ENCODE measurements around the gene TADA2B.

DNA sequence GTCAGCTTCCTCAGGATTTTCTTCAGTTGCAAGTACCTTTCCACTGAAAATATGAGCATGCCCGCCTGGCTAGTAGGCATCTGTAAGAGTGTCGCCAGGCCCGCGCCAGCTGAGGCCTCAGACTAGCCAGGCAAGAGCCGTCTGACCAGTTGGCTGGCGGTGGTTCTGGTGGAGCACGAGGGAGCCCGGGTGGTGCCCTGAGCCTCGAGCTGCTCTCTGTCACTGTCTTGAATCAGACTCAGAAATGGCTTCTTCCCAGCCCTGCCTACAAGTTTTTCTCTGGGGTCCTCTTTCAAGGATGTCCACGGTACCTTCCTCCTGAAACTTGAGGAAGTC, 12.8 kb downstream of the TADA2B start:
- TF ChIP-seq, protein P1, sequence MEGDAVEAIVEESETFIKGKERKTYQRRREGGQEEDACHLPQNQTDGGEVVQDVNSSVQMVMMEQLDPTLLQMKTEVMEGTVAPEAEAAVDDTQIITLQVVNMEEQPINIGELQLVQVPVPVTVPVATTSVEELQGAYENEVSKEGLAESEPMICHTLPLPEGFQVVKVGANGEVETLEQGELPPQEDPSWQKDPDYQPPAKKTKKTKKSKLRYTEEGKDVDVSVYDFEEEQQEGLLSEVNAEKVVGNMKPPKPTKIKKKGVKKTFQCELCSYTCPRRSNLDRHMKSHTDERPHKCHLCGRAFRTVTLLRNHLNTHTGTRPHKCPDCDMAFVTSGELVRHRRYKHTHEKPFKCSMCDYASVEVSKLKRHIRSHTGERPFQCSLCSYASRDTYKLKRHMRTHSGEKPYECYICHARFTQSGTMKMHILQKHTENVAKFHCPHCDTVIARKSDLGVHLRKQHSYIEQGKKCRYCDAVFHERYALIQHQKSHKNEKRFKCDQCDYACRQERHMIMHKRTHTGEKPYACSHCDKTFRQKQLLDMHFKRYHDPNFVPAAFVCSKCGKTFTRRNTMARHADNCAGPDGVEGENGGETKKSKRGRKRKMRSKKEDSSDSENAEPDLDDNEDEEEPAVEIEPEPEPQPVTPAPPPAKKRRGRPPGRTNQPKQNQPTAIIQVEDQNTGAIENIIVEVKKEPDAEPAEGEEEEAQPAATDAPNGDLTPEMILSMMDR (IDR thresholded peaks at IDR 0.05) = no peak
- TF ChIP-seq POLR2A (IDR thresholded peaks at IDR 0.05) (no peak), EP300 (IDR thresholded peaks at IDR 0.05) (no peak)
